ENCODE measurements around the gene PRPH. TPM values are rescaled to one million over a fixed set of nuclear protein-coding genes. Genes with fewer than 3 reads are reported as not detected.

PRPH gene
- polyA plus RNA-seq, 3 donors: not detected

DNA sequence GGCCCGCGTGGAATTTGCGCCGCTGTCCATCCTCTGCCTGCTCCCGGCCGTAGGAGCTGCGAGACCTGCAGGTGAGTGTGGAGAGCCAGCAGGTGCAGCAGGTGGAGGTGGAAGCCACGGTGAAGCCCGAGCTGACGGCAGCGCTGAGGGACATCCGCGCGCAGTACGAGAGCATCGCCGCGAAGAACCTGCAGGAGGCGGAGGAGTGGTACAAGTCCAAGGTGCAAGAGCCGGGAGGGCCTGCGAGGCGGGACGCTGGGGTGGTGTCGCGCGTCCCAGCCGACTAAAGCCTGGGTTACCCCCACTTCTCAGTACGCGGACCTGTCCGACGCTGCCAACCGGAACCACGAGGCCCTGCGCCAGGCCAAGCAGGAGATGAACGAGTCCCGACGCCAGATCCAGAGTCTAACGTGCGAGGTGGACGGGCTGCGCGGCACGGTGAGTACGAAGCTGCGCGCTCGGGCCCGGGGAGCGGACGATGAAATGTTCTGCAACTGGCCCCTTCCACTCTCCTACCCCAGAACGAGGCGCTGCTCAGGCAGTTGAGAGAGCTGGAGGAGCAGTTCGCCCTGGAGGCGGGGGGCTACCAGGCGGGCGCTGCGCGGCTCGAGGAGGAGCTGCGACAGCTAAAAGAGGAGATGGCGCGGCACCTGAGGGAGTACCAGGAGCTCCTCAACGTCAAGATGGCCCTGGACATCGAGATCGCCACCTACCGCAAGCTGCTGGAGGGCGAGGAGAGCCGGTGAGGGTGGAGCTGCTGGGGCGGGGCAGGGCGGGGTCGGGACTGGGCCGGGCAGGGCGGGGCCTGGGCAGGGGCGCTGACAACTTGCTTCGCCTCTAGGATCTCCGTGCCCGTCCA lies 2.1 kb downstream of the PRPH start:
- H3K4me3 Mint-ChIP-seq: peak overlapping the region; percentile 60 to 83

DNA sequence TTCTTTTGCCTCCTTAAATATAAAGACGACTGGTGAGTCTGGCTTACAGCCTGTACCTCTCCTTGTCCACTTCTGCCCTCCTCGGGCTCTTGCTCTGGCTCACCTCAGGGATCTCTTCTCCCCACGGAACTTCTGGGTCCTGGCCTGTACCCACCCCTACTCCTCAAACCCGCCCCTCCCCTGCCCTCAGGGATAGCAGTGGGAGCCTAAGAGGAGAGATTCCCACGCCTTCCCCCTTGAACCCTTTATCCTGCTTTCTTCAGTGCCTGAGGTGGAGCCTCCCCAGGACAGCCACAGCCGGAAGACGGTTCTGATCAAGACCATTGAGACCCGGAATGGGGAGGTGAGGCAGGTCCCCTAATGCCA lies 2.7 kb downstream of the PRPH start:
- Mint-ChIP-seq H3K9me3 (peaks cover 0 to 22% (median 9%) of the 10 kb centered on the region in 7 donors), H3K27ac (no peak overlapping the region), H3K36me3 (peaks cover 0 to 8% of the 10 kb centered on the region in 2 donors), H3K27me3 (ENCODE audit: low read depth in 3 of 3) (peaks cover 62 to 87% (median 70%) of the 10 kb centered on the region in 3 donors), H3K4me3 (peak overlapping the region; percentile 16 to 83), H3K4me1 (peaks cover 25% of the 10 kb centered on the region)
- peaks cover 0 to 13% of the 10 kb centered on the region in 2 donors for H3K9me3 ChIP-seq (replicated peaks in 1 of 2; ENCODE audit: control insufficient read depth in 1 of 2, insufficient read depth in 1 of 2, low read length in 2 of 2)
- 20% methylated on average over 2 of the region's 8 CpGs for WGBS (ENCODE audit: insufficient coverage)
- TF ChIP-seq, protein P1, sequence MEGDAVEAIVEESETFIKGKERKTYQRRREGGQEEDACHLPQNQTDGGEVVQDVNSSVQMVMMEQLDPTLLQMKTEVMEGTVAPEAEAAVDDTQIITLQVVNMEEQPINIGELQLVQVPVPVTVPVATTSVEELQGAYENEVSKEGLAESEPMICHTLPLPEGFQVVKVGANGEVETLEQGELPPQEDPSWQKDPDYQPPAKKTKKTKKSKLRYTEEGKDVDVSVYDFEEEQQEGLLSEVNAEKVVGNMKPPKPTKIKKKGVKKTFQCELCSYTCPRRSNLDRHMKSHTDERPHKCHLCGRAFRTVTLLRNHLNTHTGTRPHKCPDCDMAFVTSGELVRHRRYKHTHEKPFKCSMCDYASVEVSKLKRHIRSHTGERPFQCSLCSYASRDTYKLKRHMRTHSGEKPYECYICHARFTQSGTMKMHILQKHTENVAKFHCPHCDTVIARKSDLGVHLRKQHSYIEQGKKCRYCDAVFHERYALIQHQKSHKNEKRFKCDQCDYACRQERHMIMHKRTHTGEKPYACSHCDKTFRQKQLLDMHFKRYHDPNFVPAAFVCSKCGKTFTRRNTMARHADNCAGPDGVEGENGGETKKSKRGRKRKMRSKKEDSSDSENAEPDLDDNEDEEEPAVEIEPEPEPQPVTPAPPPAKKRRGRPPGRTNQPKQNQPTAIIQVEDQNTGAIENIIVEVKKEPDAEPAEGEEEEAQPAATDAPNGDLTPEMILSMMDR (IDR thresholded peaks at IDR 0.05): no peak
- no peaks in the 10 kb centered on the region for H3K79me2 ChIP-seq (ENCODE audit: insufficient read depth, low read length)
- H4K20me1 ChIP-seq (ENCODE audit: insufficient read depth, low read length): no peaks in the 10 kb centered on the region
- H2AFZ ChIP-seq (ENCODE audit: insufficient read depth, low read depth, low read length, poor library complexity, severe bottlenecking): no peak overlapping the region
- no peak overlapping the region for H3K9ac ChIP-seq (ENCODE audit: insufficient read depth, low read length, poor library complexity, severe bottlenecking)
- peak overlapping the region; percentile 61 for H3K4me2 ChIP-seq (replicated peaks; ENCODE audit: extremely low read depth, low read length, poor library complexity, severe bottlenecking)
- no peak overlapping the region for H3K27ac ChIP-seq (ENCODE audit: low read depth in 1 of 2, low read length in 2 of 2)
- H3K27me3 ChIP-seq (ENCODE audit: control insufficient read depth in 2 of 2, insufficient read depth in 2 of 2, low read length in 2 of 2): peaks cover 37 to 72% of the 10 kb centered on the region in 2 donors
- no peaks in the 10 kb centered on the region for H3K36me3 ChIP-seq (replicated peaks in 1 of 2; ENCODE audit: control insufficient read depth in 1 of 2, insufficient read depth in 2 of 2, low read length in 2 of 2)
- peaks cover 13 to 30% of the 10 kb centered on the region in 2 donors for H3K4me1 ChIP-seq (ENCODE audit: control insufficient read depth in 1 of 2, insufficient read depth in 2 of 2, low read length in 2 of 2)
- DNase-seq: no peak
- H3K4me3 ChIP-seq (replicated peaks in 1 of 3; ENCODE audit: low read depth in 2 of 3, low read length in 3 of 3): peak overlapping the region in 1 of 3 experiments; percentile 60
- intact Hi-C loops (cut with micrococcal nuclease): loop anchor here (10.0 kb wide), 1 partner anchor 217 kb away; no protein-coding TSS in a partner anchor

More for the DNA sequence above, 2.1 kb downstream of the PRPH start:
- peaks cover 0 to 24% (median 9%) of the 10 kb centered on the region in 7 donors for H3K9me3 Mint-ChIP-seq
- Histone ChIP-seq H3K4me3 (replicated peaks in 1 of 3; ENCODE audit: low read depth in 2 of 3, low read length in 3 of 3) (peak overlapping the region in 2 of 3 experiments; percentile 3 to 60), H2AFZ (ENCODE audit: insufficient read depth, low read depth, low read length, poor library complexity, severe bottlenecking) (peak overlapping the region; percentile 49), H4K20me1 (ENCODE audit: insufficient read depth, low read length) (no peaks in the 10 kb centered on the region), H3K4me1 (ENCODE audit: control insufficient read depth in 1 of 2, insufficient read depth in 2 of 2, low read length in 2 of 2) (peaks cover 13 to 30% of the 10 kb centered on the region in 2 donors), H3K27ac (ENCODE audit: low read depth in 1 of 2, low read length in 2 of 2) (no peak overlapping the region), H3K9ac (ENCODE audit: insufficient read depth, low read length, poor library complexity, severe bottlenecking) (no peak overlapping the region), H3K79me2 (ENCODE audit: insufficient read depth, low read length) (no peaks in the 10 kb centered on the region), H3K9me3 (replicated peaks in 1 of 2; ENCODE audit: control insufficient read depth in 1 of 2, insufficient read depth in 1 of 2, low read length in 2 of 2) (peaks cover 0 to 13% of the 10 kb centered on the region in 2 donors), H3K4me2 (replicated peaks; ENCODE audit: extremely low read depth, low read length, poor library complexity, severe bottlenecking) (peak overlapping the region; percentile 61), H3K36me3 (replicated peaks in 1 of 2; ENCODE audit: control insufficient read depth in 1 of 2, insufficient read depth in 2 of 2, low read length in 2 of 2) (no peaks in the 10 kb centered on the region), H3K27me3 (ENCODE audit: control insufficient read depth in 2 of 2, insufficient read depth in 2 of 2, low read length in 2 of 2) (peaks cover 37 to 77% of the 10 kb centered on the region in 2 donors)
- DNase-seq: peak in 1 of 3 donors; percentile 29
- peaks cover 0 to 8% of the 10 kb centered on the region in 2 donors for H3K36me3 Mint-ChIP-seq
- no peak overlapping the region for H3K27ac Mint-ChIP-seq
- TF ChIP-seq, protein P1 (IDR thresholded peaks at IDR 0.05): peak; percentile 64
- 4% methylated on average over 54 of the region's 77 CpGs for WGBS (ENCODE audit: insufficient coverage)
- H3K27me3 Mint-ChIP-seq (ENCODE audit: low read depth in 3 of 3): peaks cover 64 to 87% (median 67%) of the 10 kb centered on the region in 3 donors
- H3K4me1 Mint-ChIP-seq: peaks cover 25% of the 10 kb centered on the region
- intact Hi-C loops (cut with micrococcal nuclease): loop anchor here (10.0 kb wide), 1 partner anchor 218 kb away; no protein-coding TSS in a partner anchor
